HG02588 (cell line): ENCODE results near the gene MTCL1.

Experiments used
- ATAC-seq: cut with Tn5 transposase; IDR thresholded peaks from one replicate; pipeline ENCODE4 v1.9.1; 2021; ENCODE audit warnings: mild to moderate bottlenecking, moderate library complexity; ENCODE audit not compliant: unreplicated experiment

The MTCL1 gene

DNA sequence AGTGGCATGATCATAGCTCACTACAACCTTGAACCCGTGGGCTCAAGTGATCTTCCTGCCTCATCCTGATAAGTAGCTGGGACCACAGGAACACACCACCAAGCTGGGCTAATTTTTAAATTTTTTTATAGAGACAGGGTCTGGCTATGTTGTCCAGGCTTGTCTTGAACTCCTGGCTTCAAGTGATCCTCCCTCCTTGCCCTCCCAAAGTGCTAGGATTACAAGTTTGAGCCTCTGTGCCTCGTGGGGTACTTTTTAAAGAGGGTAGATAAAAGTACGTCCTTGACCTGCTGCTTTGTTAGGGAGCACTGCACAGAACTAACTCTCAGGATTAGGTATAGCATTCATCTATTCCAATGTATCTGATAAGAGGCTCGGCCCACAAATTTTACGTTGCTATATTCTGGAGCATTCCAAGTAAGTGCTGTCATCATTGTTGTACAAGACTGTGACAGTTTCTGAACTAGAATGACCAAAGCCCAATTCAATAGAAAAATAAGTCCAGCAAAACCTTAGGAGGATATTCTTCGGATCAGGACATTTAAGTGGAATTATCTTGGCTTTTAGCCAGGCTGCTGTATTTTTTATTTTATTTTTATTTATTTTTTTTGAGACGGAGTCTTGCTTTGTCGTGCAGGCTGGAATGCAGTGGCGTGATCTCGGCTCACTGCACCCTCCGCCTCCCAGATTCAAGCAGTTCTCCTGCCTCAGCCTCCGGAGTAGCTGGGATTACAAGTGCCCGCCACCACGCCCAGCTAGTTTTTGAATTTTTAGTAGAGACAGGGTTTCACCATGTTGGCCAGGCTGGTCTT is 4.1 kb downstream of the MTCL1 start:
- no peak for ATAC-seq

DNA sequence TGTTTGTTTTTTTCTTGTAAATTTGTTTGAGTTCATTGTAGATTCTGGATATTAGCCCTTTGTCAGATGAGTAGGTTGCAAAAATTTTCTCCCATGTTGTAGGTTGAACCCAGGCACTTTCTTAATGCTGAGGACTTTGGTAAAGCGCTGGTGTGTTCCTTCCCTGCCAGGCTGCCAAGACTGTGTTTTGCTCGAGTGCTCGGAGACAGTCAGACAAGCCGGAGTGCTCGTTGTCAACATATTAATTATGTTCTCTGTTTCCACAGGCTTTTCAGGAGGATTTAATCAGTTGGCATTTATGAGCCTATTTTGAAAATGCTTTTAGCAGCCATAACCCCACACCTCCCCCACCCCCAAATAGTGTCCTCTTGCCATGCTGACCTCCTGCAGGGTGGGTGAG is 6.4 kb downstream of the MTCL1 start:
- ATAC-seq = no peak

GRCh38 chr18:8713691-8714090 is 8.3 kb downstream of the MTCL1 start:
- ATAC-seq = no peak

GRCh38 chr18:8715599-8715998 is 10.2 kb downstream of the MTCL1 start:
- no peak for ATAC-seq

- ATAC-seq = no peak
Measured at GRCh38 chr18:8717011-8717770, 11.8 kb downstream of the MTCL1 start.

DNA sequence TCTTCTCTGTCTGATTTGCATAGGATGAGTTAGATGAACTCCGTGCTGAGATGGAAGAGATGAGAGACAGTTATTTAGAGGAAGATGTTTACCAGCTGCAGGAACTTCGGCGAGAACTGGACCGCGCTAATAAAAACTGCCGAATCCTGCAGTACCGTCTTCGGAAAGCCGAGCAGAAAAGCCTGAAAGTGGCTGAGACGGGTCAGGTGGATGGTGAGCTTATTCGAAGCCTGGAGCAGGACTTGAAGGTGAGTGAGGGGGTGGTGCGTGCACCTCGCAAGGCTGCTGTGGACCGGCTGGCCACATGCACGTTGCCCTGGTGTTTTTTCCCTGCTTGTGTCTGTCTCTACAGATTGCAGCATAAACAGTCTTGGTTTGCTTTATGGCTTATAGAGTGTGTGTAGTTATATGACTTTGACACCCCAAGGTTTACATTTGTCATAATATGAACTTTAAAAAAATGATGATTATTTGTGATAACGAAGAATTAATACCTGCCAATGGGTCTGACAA is 13.1 kb downstream of the MTCL1 start:
- ATAC-seq = no peak

GRCh38 chr18:8719192-8719591 is 13.8 kb downstream of the MTCL1 start:
- ATAC-seq = no peak

DNA sequence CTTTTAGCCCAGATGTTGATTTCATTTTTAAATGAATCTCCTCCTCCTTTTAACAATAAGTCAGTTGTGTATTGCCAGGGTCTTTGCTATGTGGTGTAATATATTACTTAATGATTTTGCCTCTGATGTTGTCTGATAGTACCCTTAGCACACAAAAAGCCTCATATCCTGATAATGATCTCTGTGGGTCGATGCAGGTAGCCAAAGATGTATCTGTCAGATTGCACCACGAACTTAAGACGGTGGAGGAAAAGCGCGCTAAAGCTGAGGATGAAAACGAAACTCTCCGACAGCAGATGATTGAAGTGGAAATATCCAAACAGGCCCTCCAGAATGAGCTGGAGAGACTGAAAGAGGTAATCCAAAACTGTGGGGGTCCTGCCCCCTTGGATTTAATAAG is 14.8 kb downstream of the MTCL1 start:
- ATAC-seq = no peak

DNA sequence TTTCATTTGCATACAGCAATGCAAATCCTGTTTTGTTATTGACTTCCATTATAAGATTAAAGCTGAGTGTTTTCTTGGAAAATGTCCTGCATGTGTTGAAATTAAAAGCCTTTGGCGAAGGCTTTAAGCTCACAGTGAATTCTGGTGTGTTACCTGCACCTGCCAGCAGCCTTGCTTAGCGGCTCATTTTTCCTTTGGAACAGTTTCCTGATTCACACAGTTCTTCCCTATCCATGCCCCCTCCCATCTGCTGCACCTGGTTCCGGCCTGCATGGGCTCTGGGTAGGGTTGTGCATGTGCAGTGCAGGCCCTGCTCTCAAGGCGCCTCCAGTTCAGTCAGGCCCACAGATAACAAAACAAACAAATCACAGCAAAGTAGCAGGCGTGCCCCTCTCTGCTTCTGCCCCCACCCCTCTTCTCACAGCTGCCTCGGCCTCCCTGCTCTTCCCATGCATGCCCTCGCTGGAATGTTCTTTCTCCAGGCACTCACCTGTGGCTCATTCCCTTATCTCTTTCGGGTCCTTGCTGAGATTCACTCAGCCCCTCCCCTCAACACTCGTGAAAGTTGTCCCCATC is 15.8 kb downstream of the MTCL1 start:
- no peak for ATAC-seq

GRCh38 chr18:8721716-8722115 is 16.4 kb downstream of the MTCL1 start:
- no peak for ATAC-seq

GRCh38 chr18:8722946-8723820 is 17.8 kb downstream of the MTCL1 start:
- no peak for ATAC-seq

- ATAC-seq = no peak
Measured at GRCh38 chr18:8724452-8724851, 19.1 kb downstream of the MTCL1 start.

GRCh38 chr18:8726281-8726680 is 20.9 kb downstream of the MTCL1 start:
- no peak for ATAC-seq

DNA sequence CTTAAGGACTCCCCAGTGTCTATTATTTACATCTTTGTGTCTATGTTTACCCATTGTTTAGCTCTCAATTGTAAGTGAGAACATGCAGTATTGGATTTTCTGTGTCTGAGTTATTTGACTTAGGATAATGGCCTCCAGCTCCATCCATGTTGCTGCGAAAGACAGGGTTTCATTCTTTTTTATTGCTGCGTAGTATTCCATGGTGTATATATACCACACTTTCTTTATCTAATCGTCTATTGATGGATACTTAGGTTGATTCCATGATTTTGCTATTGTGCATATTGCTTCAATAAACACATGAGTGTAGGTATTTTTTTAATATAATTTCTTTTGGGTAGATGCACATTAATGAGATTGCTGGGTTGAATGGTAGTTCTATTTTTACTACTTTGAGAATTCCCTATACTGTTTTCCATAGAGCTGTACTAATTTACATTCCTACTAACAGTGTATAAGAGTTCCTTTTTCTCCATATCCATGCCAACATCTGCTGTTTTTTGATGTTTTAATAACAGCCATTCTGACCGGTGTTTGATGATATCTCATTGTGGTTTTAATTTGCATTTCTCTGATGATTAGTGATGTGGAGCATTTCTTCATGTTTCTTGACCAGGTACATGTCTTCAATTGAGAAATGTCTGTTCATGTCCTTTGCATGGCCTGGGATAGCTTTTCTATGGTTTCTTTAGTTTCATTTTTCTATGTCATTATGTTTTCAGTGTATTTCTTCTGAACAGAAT is 21.8 kb downstream of the MTCL1 start:
- no peak for ATAC-seq

DNA sequence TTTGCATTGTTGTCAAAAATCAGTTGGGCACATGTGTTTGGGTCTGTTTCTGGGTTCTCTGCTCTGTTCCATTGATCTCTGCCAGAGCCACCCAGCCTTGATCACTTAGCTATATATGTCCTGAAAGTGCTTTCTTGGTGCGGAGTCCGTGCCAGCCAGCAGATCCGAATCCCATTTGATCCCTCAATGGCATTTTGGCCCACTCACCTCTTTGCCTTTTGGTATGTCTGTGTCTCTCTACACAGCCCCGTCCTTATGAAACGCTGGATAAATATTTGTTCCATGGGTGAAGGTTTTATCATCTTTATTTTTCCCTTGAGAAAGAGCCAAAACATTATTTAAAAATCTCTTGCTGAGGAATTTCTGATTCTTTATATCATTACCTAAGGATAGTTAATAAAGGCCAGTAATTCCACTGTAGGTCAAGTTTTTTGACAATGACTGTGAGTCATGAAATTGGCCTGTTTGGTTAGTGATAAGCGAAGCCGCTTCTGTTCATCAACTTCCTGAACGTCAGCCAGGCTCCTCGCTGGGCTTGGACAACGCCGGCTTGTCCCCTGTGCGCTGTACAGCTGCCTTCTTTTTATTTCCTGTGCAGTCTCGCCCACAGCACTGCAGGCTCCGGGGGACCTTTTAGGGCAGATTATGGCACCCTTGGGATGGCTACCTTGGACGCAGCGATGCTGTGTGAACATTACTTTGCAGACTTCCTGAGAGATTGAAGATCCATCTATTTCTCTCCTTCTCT is 24.9 kb downstream of the MTCL1 start:
- ATAC-seq = no peak

DNA sequence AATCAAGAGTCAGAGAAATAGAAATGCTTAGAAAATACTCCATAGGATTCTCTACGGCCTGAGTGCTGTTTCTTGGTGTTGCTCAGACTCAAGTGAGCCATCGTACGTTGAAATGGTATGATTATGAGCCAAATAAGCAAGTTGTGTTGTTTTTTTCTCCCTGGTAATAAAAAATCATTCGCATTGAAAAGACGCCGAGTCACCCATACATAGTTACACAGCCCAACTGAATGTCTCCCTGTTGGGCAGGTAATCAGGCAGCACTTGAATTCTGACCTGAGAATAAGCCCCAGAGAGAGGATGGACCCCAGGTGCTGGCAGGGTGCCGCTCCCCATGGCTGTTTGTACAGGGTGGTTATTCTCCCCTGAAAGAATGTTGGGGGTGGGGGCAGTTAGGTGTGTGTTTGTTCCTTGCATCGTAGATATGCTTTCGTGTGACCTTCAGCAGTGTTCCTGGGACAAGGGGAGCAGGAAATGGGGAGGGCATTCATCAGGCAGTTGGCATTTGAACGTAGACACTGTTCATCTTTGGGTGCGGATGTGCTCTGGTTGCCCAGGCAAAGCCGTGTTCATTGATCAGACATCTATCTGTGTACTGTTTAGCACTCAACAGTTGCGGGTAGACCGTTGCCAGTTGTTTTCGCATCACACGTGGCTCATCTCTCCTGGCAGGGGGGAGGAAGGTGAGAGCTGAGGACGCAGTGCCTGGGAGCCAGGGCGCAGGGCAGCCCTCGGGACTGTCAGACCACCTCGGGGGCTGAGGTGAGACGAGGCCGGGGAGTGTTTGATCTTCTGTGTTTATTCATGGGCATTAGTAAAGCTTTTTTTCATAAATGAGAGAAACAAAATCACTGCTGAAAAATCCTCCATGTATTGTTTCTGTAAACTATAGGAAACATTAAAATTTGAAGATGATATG is 27.3 kb downstream of the MTCL1 start:
- no peak for ATAC-seq

- no peak for ATAC-seq
Measured at GRCh38 chr18:8734496-8734895, 29.1 kb downstream of the MTCL1 start.

- ATAC-seq = no peak
Measured at GRCh38 chr18:8735274-8735673, 29.9 kb downstream of the MTCL1 start.
